BLaER1 (cell line): ENCODE results near the gene SURF2.
"Not testable (repeated sequence)": the region's sequence is repeated elsewhere in the genome, so short reads cannot be mapped to it uniquely, and the experiment has no call there.

ENCODE experiments used
- H3K27ac ChIP-seq: shearing (Covaris generic); formaldehyde crosslinking; 2 replicates; pipeline ENCODE4 v1.8.1; 2022
- H3K27me3 ChIP-seq: shearing (Covaris generic); formaldehyde crosslinking; 2 replicates; pipeline ENCODE4 v1.8.1; 2022
- H3K36me3 ChIP-seq: shearing (Covaris generic); formaldehyde crosslinking; 2 replicates; pipeline ENCODE4 v1.8.1; 2022
- H3K4me1 ChIP-seq: shearing (Covaris generic); formaldehyde crosslinking; 2 replicates; pipeline ENCODE4 v1.8.1; 2022
- H3K4me2 ChIP-seq: shearing (Covaris generic); formaldehyde crosslinking; 2 replicates; pipeline ENCODE4 v1.8.1; 2022
- H3K4me3 ChIP-seq: shearing (Covaris generic); formaldehyde crosslinking; 2 replicates; pipeline ENCODE4 v1.8.1; 2022
- H3K9ac ChIP-seq: shearing (Covaris generic); formaldehyde crosslinking; 2 replicates; pipeline ENCODE4 v1.8.1; 2022
- H3K9me3 ChIP-seq: shearing (Covaris generic); formaldehyde crosslinking; 2 replicates; pipeline ENCODE4 v1.8.1; 2022
- H4K20me1 ChIP-seq: shearing (Covaris generic); formaldehyde crosslinking; 2 replicates; pipeline ENCODE4 v1.8.1; 2022
- Cebpa-rat ChIP-seq: shearing (Covaris generic); IDR thresholded peaks from 2 replicates; pipeline ENCODE4 v1.8.1; 2022

Gene SURF2

DNA sequence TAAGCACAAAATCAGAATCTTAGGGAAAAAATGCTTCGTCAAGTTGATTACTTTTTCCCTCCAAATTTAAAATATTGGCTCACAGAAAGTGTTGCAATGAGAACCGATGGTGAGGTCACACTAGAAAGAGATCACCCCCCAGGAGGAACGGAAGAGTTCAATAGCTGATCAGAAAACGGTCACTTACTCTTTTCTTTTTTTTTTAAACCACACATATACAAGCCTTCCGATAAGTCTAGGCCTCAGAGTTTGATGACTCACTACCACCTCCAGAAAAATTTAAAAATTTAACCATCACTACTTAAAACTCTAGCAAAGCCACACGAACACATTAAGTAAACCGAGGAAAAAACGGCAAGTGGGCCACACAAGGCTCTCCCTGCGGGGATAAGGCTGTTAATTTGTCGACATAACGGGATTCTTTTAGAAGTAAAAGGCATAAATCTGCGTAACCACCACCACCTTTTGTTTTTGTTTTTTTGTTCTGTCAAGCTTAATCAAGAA, 18.3 kb downstream of the SURF2 start:
- Histone ChIP-seq H3K9me3 (peaks cover 15% of the 10 kb centered on the region), H3K4me2 (peak overlapping the region; percentile 96), H3K27me3 (no peaks in the 10 kb centered on the region), H4K20me1 (peaks cover 61% of the 10 kb centered on the region), H3K27ac (peak overlapping the region; percentile 99), H3K4me3 (peak overlapping the region; percentile 98), H3K4me1 (peaks cover 63% of the 10 kb centered on the region), H3K9ac (peak overlapping the region; percentile 99), H3K36me3 (peaks cover 43% of the 10 kb centered on the region)
- no peak for TF ChIP-seq Cebpa-rat

DNA sequence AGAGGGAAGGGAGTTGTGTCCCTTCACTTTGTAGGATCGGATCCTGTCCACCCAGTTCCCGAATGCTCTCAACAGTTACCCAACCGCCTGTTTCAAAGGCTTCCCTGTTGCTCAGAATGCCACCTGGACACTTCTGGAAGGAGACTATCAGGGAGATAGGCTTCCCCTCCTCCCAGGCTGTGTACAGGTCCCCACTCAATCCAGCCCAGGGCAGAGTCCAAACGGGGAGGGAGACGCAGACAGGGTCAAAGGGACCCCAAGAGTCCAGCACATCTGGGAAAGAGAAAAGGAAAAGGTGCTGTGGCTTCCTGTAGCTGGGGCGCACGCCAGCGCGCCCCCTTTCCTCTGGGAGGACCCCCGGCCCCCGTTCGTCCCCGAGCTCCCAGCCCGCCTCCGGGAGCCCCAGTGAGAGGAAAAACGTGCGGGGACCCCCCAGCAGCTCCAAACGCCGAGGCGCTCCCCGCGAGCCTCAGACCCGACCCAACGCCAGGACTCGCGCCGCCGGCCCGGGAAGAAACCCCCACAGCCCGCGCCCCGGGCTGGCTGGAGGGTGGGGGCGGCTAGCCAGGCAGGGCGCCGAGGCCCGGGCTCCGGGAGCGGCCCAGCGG, 18.9 kb downstream of the SURF2 start:
- Histone ChIP-seq H4K20me1 (peaks cover 55% of the 10 kb centered on the region), H3K4me1 (peaks cover 57% of the 10 kb centered on the region)
- TF ChIP-seq Cebpa-rat: no peak

DNA sequence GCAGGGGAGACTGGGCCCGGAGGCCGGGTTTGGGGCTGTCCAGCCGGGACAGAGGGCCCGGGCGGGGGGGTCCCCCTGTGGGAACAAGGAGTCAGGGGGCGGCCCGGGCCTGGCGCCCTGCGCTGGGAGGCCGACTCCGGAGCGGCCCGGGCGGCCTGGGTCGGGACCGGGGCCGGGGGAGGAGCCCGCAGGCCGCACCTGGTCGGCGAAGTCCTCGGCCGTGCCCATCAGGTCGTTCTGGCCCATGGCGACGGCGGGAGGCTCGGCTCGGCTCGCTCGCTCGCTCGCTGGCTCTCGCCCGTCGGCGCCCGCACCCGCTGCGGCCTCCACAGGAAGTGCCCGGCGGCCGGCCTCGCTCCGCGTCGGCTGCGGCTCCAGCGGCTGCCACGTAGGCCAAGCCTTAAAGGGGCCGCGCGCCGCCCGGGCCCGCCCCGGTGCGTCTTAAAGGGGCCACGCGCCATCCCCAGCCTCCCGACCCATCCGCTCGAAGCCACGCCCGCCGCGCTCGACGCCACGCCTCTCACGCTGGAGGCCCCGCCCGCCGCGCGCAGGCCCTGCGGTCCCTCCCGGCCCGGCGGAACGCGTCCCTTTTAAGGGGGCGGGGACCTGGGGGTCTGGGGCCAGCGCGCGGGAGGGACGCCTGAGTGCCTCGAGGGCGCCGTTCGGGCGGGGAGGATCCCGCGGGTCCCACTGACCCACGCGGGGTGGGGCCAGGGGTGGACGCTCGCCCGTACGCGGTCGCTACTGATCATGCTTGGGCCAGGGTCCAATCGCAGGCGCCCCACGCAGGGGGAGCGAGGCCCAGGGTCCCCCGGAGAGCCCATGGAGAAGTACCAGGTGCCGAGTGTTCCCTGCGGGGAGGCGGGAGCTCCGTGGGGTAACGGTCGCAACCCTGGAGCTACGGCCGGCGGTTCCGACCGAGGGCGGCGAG, 19.6 kb downstream of the SURF2 start, which contains the start of the genes STKLD1 and SURF4:
STKLD1 (plus strand) TSS at position 643 of the 931 bp plus-strand sequence; CDS start at position 751, 108 bp downstream.
SURF4 (minus strand) TSS at position 337 of the 931 bp plus-strand sequence; CDS start at position 246, 91 bp downstream.
- H3K9ac ChIP-seq: peak within 1 kb of the TSS; percentile 99
- TF ChIP-seq Cebpa-rat: no peak
- H3K27ac ChIP-seq: peak within 1 kb of the TSS; percentile 99
- no peaks in the 10 kb centered on the region for H3K27me3 ChIP-seq
- H3K4me3 ChIP-seq: peak within 1 kb of the TSS; percentile 98
- H3K36me3 ChIP-seq: peaks cover 29% of the 10 kb centered on the region
- H3K4me2 ChIP-seq: peak within 1 kb of the TSS; percentile 96
- peaks cover 15% of the 10 kb centered on the region for H3K9me3 ChIP-seq
- peaks cover 47% of the 10 kb centered on the region for H4K20me1 ChIP-seq
- H3K4me1 ChIP-seq: peaks cover 49% of the 10 kb centered on the region

More for the DNA sequence above, 18.9 kb downstream of the SURF2 start:
- H3K36me3 ChIP-seq: peaks cover 37% of the 10 kb centered on the region
- H3K27me3 ChIP-seq: no peaks in the 10 kb centered on the region
- H3K4me2 ChIP-seq: peak overlapping the region; percentile 96
- peak overlapping the region; percentile 99 for H3K27ac ChIP-seq
- H3K9me3 ChIP-seq: peaks cover 15% of the 10 kb centered on the region
- peak overlapping the region; percentile 98 for H3K4me3 ChIP-seq
- H3K9ac ChIP-seq: peak overlapping the region; percentile 99

DNA sequence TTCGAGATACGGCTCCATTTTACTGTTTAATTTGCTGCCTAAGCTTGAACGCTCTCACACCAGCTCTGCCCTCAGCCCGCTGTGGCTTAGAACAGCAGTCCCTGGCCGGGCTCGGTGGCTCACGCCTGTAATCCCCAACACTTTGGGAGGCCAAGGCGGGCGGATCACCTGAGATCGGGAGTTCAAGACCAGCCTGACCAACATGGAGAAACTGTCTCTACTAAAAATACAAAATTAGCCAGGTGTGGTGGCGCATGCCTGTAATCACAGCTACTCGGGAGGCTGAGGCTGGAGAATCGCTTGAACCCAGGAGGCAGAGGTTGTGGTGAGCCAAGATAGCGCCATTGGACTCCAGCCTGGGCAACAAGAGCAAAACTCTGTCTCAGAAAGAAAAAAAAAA, 20.9 kb downstream of the SURF2 start:
- Histone ChIP-seq H3K4me2 (peak overlapping the region; percentile 93), H3K36me3 (peaks cover 16% of the 10 kb centered on the region), H4K20me1 (peaks cover 35% of the 10 kb centered on the region), H3K4me1 (peaks cover 36% of the 10 kb centered on the region), H3K9me3 (peaks cover 15% of the 10 kb centered on the region)
- H3K9ac ChIP-seq, H3K4me3 ChIP-seq, H3K27ac ChIP-seq, H3K27me3 ChIP-seq: not testable (repeated sequence)

DNA sequence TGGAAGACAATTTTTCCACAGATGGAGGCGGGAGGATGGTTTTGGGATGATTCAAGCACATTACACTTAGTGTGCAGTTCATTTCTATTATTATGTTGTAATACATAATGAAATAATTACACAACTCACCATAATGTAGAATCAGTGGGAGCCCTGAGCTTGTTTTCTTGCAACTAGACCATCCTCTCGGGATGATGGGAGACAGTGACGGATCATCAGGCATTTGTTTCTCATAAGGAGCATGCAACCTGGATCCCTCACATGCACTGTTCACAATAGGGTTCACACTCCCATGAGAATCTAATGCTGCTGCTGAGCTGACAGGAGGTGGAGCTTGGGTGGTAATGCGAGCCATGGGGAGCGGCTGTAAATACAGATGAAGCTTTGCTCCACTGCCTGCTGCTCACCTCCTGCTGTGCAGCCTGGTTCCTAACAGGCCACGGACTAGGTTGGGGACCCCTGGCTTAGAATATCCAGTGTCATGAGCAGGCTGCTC, 21.4 kb downstream of the SURF2 start:
- Histone ChIP-seq H3K36me3 (peaks cover 11% of the 10 kb centered on the region), H3K9me3 (peaks cover 15% of the 10 kb centered on the region), H4K20me1 (peaks cover 30% of the 10 kb centered on the region), H3K27ac (no peak overlapping the region), H3K4me3 (no peak overlapping the region), H3K4me1 (peaks cover 32% of the 10 kb centered on the region), H3K27me3 (no peaks in the 10 kb centered on the region), H3K9ac (no peak overlapping the region), H3K4me2 (no peak overlapping the region)
- TF ChIP-seq Cebpa-rat: no peak; the same call in 1 of the 2 replicates

DNA sequence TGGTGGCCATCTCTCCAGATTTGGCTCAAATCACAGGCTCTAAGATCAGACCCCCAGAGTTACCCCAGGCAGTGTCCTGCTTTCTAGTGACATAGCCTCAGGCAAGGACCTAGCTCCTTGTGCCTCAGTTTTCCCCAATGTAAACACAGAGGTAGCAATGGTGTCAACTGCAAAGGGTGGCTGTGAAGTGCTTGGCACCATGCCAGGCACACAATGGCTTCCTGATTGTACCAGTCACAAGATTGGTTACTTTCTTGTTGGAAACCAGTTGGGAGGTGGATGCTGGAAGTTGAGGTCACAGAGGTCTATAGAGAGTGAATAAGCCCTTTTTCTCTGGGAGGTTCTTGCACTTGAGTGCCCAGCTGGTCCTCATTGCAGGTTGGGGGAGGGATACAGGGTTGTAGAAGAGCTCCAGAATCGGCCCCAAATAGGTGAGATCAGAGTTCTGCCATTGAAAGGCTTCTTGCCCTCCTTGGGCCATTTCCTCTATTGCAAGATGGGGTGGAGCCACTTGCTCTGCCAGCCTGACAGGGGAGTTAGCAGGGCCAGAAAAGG, 22.1 kb downstream of the SURF2 start:
- Histone ChIP-seq H3K27ac (no peak overlapping the region), H3K4me2 (no peak overlapping the region), H3K4me3 (no peak overlapping the region), H3K4me1 (peaks cover 24% of the 10 kb centered on the region), H3K9ac (no peak overlapping the region), H3K36me3 (peaks cover 4% of the 10 kb centered on the region), H3K9me3 (peaks cover 15% of the 10 kb centered on the region), H4K20me1 (peaks cover 22% of the 10 kb centered on the region), H3K27me3 (no peaks in the 10 kb centered on the region)
- TF ChIP-seq Cebpa-rat: no peak

DNA sequence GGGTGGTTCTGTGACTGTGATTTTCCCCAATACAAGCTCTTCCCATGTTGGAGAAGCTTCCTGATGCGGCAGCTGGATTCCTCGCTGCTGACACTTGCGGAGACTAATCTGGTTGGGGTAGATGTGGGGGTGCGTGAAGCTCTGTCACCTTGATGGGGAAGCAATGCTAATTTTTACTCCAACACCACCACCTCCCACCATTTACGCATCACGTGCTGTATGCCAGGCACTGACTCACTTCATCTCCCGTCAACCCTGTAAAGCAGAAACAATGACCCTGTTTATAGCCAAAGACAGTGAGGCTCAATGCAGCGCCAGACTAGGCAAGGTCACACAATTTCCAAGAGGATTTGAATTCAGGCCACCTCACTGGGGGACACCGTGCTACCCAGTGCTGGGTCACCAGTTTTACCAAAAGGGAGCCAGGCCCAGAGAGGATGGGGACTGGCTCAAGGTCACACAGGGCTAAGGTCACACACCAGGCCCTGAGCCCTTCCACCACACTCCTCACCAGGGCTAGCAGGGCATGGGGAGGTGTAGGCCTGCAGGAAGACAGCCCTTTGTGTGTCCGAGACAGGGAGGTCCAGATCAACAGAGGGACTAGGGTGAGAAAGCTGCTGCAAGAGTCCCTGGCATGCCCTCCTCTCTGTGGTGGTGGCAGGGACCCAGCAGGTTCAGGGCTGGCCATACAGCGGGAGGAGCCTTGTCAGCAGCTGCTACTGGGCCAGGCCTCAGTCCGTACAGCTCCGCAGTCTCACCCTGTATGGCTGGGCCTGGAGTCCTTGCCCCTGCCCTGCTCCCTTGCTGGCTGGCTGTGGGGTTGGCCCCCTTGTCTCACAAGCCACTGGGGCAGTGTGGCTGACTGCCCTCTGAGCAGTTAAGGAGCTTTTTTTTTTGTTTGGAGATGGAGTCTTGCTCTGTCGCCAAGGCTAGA, 23.1 kb downstream of the SURF2 start:
- no peak for TF ChIP-seq Cebpa-rat
- no peaks in the 10 kb centered on the region for H3K27me3 ChIP-seq
- no peak overlapping the region for H3K4me2 ChIP-seq
- H3K9ac ChIP-seq: no peak overlapping the region
- H3K4me1 ChIP-seq: peaks cover 16% of the 10 kb centered on the region
- no peak overlapping the region for H3K4me3 ChIP-seq
- H4K20me1 ChIP-seq: peaks cover 13% of the 10 kb centered on the region
- no peak overlapping the region for H3K27ac ChIP-seq
- peaks cover 15% of the 10 kb centered on the region for H3K9me3 ChIP-seq
- H3K36me3 ChIP-seq: no peaks in the 10 kb centered on the region

DNA sequence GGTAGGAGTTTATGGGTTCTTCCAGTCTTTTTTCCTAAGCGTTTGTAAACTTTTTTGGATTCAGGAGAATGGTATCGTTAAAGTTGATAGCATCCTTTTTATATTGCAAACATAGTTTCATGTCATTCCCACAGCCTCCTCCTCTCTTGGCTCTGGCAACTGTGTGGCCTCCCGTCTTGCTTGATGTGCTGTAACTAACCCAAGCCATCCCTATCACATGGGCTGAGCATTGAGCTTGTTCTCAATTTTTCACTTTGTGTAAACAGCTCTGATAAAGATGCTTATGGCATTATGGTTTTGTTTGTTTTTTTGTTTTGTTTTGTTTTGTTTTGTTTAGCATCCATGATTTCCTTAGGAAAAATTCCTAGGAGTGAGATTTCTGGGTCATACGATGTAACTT, 24.4 kb downstream of the SURF2 start:
- peaks cover 15% of the 10 kb centered on the region for H3K9me3 ChIP-seq
- no peaks in the 10 kb centered on the region for H3K36me3 ChIP-seq
- no peak overlapping the region for H3K27ac ChIP-seq
- no peaks in the 10 kb centered on the region; the same call in 1 of the 2 replicates for H4K20me1 ChIP-seq
- peaks cover 11% of the 10 kb centered on the region for H3K4me1 ChIP-seq
- no peaks in the 10 kb centered on the region for H3K27me3 ChIP-seq
- H3K4me2 ChIP-seq: no peak overlapping the region
- TF ChIP-seq Cebpa-rat: no peak
- no peak overlapping the region for H3K4me3 ChIP-seq
- H3K9ac ChIP-seq: no peak overlapping the region
